ENCODE data around the gene SSC5D. TPM values are rescaled to one million over a fixed set of nuclear protein-coding genes. Genes with fewer than 3 reads are reported as not detected.

The SSC5D gene
- total and polyA plus RNA-seq, 9 of the 15 experiments (the other 6 are each of a cell fraction or from before 2014, with no cell fraction given) = 0.04 to 0.71 (median 0.14) TPM; not detected in 2

DNA sequence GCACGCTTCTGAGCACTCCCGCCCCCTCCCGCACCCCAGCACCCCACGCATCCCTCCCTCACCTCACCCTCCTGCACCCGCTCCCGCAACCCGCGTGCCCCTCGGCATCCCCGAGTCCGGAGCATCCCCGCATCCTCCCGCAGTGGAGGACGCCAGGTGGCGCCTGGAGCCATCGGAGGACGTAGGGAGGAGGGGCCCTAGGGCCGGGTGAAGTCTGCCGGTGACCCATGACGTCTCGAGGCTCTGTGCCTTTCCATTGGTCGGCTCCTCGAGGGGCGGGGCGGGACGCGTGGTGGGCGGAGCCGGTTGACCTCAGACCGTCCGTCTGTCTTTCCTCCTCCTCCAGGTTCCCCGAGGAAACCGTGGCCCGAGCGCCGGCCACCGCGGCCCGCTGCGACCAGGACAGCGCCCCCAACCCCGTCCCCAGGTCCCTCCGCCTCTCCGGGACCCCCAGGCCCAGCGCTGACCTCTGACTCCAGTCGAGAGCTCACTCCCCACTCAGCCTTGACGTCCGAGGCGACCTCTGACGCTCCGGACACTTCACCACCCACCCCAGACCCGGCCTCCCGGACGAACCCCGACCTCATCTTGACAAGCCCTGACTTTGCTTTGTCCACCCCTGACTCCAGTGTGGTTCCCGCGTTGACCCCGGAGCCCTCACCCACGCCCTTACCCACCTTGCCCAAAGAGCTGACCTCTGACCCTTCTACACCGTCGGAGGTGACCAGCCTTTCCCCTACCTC, 28.8 kb downstream of the SSC5D start (continued):
- no peak for TF ChIP-seq DIDO1 (tag; IDR thresholded peaks at IDR 0.05; ENCODE audit: low read depth)
- TF ChIP-seq, protein P1, sequence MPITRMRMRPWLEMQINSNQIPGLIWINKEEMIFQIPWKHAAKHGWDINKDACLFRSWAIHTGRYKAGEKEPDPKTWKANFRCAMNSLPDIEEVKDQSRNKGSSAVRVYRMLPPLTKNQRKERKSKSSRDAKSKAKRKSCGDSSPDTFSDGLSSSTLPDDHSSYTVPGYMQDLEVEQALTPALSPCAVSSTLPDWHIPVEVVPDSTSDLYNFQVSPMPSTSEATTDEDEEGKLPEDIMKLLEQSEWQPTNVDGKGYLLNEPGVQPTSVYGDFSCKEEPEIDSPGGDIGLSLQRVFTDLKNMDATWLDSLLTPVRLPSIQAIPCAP (CRISPR knock-in tag; IDR thresholded peaks at IDR 0.05; ENCODE audit: borderline replicate concordance) = no peak
- peak; percentile 97; the same call in 1 of the 2 replicates for TF ChIP-seq GTF2F1 (IDR thresholded peaks at IDR 0.05; ENCODE audit: low read depth, low read length)
- TF ChIP-seq, protein P2, sequence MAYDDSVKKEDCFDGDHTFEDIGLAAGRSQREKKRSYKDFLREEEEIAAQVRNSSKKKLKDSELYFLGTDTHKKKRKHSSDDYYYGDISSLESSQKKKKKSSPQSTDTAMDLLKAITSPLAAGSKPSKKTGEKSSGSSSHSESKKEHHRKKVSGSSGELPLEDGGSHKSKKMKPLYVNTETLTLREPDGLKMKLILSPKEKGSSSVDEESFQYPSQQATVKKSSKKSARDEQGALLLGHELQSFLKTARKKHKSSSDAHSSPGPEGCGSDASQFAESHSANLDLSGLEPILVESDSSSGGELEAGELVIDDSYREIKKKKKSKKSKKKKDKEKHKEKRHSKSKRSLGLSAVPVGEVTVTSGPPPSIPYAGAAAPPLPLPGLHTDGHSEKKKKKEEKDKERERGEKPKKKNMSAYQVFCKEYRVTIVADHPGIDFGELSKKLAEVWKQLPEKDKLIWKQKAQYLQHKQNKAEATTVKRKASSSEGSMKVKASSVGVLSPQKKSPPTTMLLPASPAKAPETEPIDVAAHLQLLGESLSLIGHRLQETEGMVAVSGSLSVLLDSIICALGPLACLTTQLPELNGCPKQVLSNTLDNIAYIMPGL (CRISPR knock-in tag; IDR thresholded peaks at IDR 0.05) = peak; percentile 72
- TF ChIP-seq GATAD2A (IDR thresholded peaks at IDR 0.05) = no peak
- TF ChIP-seq, protein P3, sequence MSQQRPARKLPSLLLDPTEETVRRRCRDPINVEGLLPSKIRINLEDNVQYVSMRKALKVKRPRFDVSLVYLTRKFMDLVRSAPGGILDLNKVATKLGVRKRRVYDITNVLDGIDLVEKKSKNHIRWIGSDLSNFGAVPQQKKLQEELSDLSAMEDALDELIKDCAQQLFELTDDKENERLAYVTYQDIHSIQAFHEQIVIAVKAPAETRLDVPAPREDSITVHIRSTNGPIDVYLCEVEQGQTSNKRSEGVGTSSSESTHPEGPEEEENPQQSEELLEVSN (IDR thresholded peaks at IDR 0.05; ENCODE audit: borderline replicate concordance in 1 of 2, extremely low read depth in 1 of 2, insufficient read depth in 1 of 2, insufficient read length in 1 of 2, low read depth in 1 of 2, low read length in 1 of 2, poor library complexity in 1 of 2, severe bottlenecking in 1 of 2) = peak in 1 of 2 experiments; percentile 34
- no peak for TF ChIP-seq ZNF717 (CRISPR knock-in tag; IDR thresholded peaks at IDR 0.05)
- TF ChIP-seq SP1 (CRISPR knock-in tag; IDR thresholded peaks at IDR 0.05) = peak; percentile 98
- TF ChIP-seq, protein P4, sequence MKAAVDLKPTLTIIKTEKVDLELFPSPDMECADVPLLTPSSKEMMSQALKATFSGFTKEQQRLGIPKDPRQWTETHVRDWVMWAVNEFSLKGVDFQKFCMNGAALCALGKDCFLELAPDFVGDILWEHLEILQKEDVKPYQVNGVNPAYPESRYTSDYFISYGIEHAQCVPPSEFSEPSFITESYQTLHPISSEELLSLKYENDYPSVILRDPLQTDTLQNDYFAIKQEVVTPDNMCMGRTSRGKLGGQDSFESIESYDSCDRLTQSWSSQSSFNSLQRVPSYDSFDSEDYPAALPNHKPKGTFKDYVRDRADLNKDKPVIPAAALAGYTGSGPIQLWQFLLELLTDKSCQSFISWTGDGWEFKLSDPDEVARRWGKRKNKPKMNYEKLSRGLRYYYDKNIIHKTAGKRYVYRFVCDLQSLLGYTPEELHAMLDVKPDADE (conservative IDR thresholded peaks at IDR 0.05; ENCODE audit: control insufficient read depth, low read depth, low read length) = no peak
- peak; percentile 99 for TF ChIP-seq ARID2 (IDR thresholded peaks at IDR 0.05)
- no peak for TF ChIP-seq CBX1 (IDR thresholded peaks at IDR 0.05; ENCODE audit: low read depth)
- peak; percentile 74 for TF ChIP-seq RBM25 (IDR thresholded peaks at IDR 0.05; ENCODE audit: low read depth, low read length, severe bottlenecking)
- TF ChIP-seq KDM1A (IDR thresholded peaks at IDR 0.05) = peak in 1 of 2 experiments; percentile 58; a peak in 2 of 4 replicates
- TF ChIP-seq, protein P5, sequence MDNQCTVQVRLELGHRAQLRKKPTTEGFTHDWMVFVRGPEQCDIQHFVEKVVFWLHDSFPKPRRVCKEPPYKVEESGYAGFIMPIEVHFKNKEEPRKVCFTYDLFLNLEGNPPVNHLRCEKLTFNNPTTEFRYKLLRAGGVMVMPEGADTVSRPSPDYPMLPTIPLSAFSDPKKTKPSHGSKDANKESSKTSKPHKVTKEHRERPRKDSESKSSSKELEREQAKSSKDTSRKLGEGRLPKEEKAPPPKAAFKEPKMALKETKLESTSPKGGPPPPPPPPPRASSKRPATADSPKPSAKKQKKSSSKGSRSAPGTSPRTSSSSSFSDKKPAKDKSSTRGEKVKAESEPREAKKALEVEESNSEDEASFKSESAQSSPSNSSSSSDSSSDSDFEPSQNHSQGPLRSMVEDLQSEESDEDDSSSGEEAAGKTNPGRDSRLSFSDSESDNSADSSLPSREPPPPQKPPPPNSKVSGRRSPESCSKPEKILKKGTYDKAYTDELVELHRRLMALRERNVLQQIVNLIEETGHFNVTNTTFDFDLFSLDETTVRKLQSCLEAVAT (IDR thresholded peaks at IDR 0.05) = peak in 1 of 2 experiments; percentile 15; a peak in 1 of 4 replicates
- TF ChIP-seq, protein P6, sequence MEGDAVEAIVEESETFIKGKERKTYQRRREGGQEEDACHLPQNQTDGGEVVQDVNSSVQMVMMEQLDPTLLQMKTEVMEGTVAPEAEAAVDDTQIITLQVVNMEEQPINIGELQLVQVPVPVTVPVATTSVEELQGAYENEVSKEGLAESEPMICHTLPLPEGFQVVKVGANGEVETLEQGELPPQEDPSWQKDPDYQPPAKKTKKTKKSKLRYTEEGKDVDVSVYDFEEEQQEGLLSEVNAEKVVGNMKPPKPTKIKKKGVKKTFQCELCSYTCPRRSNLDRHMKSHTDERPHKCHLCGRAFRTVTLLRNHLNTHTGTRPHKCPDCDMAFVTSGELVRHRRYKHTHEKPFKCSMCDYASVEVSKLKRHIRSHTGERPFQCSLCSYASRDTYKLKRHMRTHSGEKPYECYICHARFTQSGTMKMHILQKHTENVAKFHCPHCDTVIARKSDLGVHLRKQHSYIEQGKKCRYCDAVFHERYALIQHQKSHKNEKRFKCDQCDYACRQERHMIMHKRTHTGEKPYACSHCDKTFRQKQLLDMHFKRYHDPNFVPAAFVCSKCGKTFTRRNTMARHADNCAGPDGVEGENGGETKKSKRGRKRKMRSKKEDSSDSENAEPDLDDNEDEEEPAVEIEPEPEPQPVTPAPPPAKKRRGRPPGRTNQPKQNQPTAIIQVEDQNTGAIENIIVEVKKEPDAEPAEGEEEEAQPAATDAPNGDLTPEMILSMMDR (IDR thresholded peaks at IDR 0.05 in 2 of 3, conservative IDR thresholded peaks at IDR 0.05 in 1 of 3; ENCODE audit: insufficient read depth in 2 of 3, low read depth in 1 of 3, low read length in 3 of 3) = peak; percentile 90 to 96 (median 96)
- TF ChIP-seq HDGF (IDR thresholded peaks at IDR 0.05) = peak; percentile 73
- TF ChIP-seq NFATC3 (IDR thresholded peaks at IDR 0.05) = no peak
- TF ChIP-seq, protein P7, sequence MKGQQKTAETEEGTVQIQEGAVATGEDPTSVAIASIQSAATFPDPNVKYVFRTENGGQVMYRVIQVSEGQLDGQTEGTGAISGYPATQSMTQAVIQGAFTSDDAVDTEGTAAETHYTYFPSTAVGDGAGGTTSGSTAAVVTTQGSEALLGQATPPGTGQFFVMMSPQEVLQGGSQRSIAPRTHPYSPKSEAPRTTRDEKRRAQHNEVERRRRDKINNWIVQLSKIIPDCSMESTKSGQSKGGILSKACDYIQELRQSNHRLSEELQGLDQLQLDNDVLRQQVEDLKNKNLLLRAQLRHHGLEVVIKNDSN (CRISPR knock-in tag; IDR thresholded peaks at IDR 0.05) = peak; percentile 14; the same call in 1 of the 2 replicates
